ENCODE measurements around the gene STARD13. TPM values are rescaled to one million over a fixed set of nuclear protein-coding genes. Genes with fewer than 3 reads are reported as not detected.

The STARD13 gene
- total RNA-seq, 1 experiment from 2014 or later, result 1.2 TPM

DNA sequence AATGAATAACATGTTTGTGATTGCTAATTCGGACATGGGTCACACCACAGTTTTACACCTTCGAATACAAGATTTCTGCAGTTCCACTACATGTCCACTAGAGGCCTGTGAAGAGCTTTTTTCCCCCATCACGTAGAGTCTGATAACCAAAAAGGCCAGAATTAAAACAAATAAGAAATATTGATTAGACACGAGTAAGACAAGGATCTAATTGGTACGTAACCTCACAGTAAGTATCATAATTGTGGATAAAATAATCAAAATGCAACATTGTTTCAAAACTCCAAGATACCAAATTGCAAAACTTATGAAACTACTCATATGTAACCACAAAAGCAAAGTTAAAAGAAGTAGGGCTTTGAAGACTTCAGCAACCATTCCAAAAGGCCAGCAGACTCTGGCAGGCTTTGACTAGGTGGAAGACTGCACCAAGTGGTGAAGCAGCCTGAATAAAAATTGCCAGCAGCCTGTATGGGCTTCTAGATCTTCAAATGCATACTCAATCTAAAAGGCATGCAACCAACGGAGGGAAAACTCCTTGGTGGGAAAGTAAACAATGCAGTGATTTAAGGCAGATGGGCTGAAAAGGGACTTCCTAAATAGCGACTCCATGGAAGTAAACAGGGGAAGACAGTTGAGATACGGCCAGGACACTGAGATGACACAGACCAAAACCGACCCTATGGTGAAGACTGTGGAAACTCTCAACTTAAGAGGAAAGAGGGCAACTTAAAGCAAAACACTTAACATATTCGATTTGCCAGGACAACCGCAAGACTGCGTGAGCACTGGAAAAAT lies 56.7 kb downstream of the STARD13 start:
- Histone ChIP-seq H3K9ac (ENCODE audit: low read length) (no peak overlapping the region), H3K79me2 (ENCODE audit: low read length) (no peaks in the 10 kb centered on the region), H3K4me1 (ENCODE audit: low read length) (peaks cover 6% of the 10 kb centered on the region), H3K27ac (ENCODE audit: low read length) (no peak overlapping the region), H3K4me3 (ENCODE audit: low read length) (no peak overlapping the region), H4K20me1 (ENCODE audit: insufficient read depth, low read depth, low read length) (no peaks in the 10 kb centered on the region), H3K9me2 (replicated peaks; ENCODE audit: insufficient read depth, low read length) (no peaks in the 10 kb centered on the region), H3K4me2 (ENCODE audit: low read depth, low read length, poor library complexity, severe bottlenecking) (no peak overlapping the region), H3K36me3 (ENCODE audit: insufficient read depth, low read length) (no peaks in the 10 kb centered on the region), H2AFZ (ENCODE audit: low read length) (no peak overlapping the region), H3K27me3 (ENCODE audit: low read length) (no peaks in the 10 kb centered on the region), H3K9me3 (ENCODE audit: low read length) (no peaks in the 10 kb centered on the region)
- peak; percentile 78 for DNase-seq

DNA sequence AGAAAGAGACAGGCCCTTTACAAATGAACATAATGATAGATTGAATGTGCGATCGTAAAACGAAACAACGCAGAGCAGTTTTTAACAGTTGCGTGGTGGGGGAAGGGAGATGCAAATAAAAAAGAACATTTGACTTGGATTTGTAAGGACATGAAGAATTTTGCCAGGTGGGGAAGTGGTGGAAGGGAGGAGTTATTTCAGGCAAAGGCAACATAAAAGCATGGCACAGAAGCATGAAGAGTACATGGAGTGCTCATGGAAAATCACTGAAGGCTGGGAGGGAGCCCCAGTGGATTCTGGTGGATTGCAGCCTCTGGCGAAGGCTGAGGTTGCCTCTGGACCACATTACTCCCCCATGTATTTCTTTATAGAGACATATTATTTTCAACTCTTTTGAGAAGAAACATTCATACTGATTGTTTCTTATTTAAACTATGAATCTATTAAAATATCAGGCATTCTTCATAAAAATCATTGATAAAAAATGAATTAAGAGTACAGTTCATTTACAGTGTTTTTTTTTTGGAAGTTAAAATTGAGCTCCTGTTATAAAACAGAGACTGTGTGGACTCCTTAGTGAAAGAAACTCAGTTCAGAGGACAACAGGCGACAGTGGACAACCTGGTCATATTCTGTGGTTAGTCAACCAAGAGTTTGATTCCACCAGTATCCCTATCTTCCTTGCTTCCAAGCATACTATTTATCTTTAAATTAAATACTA lies 57.5 kb downstream of the STARD13 start:
- H3K27me3 ChIP-seq (ENCODE audit: low read length), result no peaks in the 10 kb centered on the region
- no peak overlapping the region for H3K4me2 ChIP-seq (ENCODE audit: low read depth, low read length, poor library complexity, severe bottlenecking)
- no peaks in the 10 kb centered on the region for H4K20me1 ChIP-seq (ENCODE audit: insufficient read depth, low read depth, low read length)
- H3K4me3 ChIP-seq (ENCODE audit: low read length), result no peak overlapping the region
- no peak overlapping the region for H3K27ac ChIP-seq (ENCODE audit: low read length)
- no peaks in the 10 kb centered on the region for H3K9me2 ChIP-seq (replicated peaks; ENCODE audit: insufficient read depth, low read length)
- no peak overlapping the region for H3K9ac ChIP-seq (ENCODE audit: low read length)
- no peaks in the 10 kb centered on the region for H3K36me3 ChIP-seq (ENCODE audit: insufficient read depth, low read length)
- H3K4me1 ChIP-seq (ENCODE audit: low read length), result peaks cover 6% of the 10 kb centered on the region
- H2AFZ ChIP-seq (ENCODE audit: low read length), result no peak overlapping the region
- no peak for DNase-seq
- H3K9me3 ChIP-seq (ENCODE audit: low read length), result no peaks in the 10 kb centered on the region
- no peaks in the 10 kb centered on the region for H3K79me2 ChIP-seq (ENCODE audit: low read length)

DNA sequence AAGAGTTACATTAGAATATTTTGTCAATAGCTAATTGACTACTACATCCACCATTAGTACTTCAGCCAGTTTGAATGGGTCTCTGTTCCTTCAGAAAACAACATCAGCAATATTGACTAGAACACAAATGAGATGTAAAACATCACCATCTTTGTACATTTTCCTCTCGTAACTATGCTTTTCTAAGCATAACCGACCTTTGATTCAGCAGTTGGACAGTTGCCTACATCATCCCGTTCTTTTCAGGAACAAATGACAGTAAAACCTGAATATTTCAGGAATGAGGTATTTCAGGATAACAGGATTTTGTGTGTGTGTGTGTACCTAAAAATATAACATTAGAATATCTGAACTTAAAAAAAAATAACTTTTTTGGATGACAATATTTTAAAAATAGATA lies 60.9 kb downstream of the STARD13 start:
- no peaks in the 10 kb centered on the region for H3K9me2 ChIP-seq (replicated peaks; ENCODE audit: insufficient read depth, low read length)
- no peaks in the 10 kb centered on the region for H4K20me1 ChIP-seq (ENCODE audit: insufficient read depth, low read depth, low read length)
- H3K9me3 ChIP-seq (ENCODE audit: low read length), result no peaks in the 10 kb centered on the region
- H3K27me3 ChIP-seq (ENCODE audit: low read length), result no peaks in the 10 kb centered on the region
- H3K27ac ChIP-seq (ENCODE audit: low read length), result no peak overlapping the region
- H2AFZ ChIP-seq (ENCODE audit: low read length), result no peak overlapping the region
- no peak for DNase-seq
- H3K79me2 ChIP-seq (ENCODE audit: low read length), result no peaks in the 10 kb centered on the region
- H3K9ac ChIP-seq (ENCODE audit: low read length), result no peak overlapping the region
- H3K4me1 ChIP-seq (ENCODE audit: low read length), result no peaks in the 10 kb centered on the region
- no peak overlapping the region for H3K4me3 ChIP-seq (ENCODE audit: low read length)
- no peaks in the 10 kb centered on the region for H3K36me3 ChIP-seq (ENCODE audit: insufficient read depth, low read length)
- no peak overlapping the region for H3K4me2 ChIP-seq (ENCODE audit: low read depth, low read length, poor library complexity, severe bottlenecking)

DNA sequence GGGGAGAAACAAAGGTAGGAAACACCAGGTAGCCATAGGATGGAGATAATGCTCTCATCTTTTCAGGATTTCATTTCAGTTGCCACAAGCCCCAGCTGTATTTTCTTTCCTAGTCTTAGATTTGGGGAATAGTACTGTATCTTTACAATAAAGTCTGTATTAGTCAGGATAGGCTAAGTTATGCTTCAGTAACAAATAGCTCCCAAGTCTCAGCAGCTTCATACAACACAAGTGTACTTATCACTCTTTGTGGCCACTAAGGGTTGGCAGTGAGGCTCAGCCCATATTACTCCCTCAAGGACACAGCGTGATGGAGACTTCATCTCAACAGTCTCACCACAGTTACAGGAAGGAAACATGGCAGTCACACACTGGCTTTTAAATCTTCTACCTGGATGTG lies 61.4 kb downstream of the STARD13 start:
- H3K79me2 ChIP-seq (ENCODE audit: low read length), result no peaks in the 10 kb centered on the region
- H3K4me2 ChIP-seq (ENCODE audit: low read depth, low read length, poor library complexity, severe bottlenecking), result no peak overlapping the region
- no peak overlapping the region for H3K4me3 ChIP-seq (ENCODE audit: low read length)
- no peaks in the 10 kb centered on the region for H3K4me1 ChIP-seq (ENCODE audit: low read length)
- H4K20me1 ChIP-seq (ENCODE audit: insufficient read depth, low read depth, low read length), result no peaks in the 10 kb centered on the region
- H3K27ac ChIP-seq (ENCODE audit: low read length), result no peak overlapping the region
- no peak overlapping the region for H3K9ac ChIP-seq (ENCODE audit: low read length)
- no peak overlapping the region for H2AFZ ChIP-seq (ENCODE audit: low read length)
- no peaks in the 10 kb centered on the region for H3K9me3 ChIP-seq (ENCODE audit: low read length)
- H3K9me2 ChIP-seq (replicated peaks; ENCODE audit: insufficient read depth, low read length), result no peaks in the 10 kb centered on the region
- no peaks in the 10 kb centered on the region for H3K27me3 ChIP-seq (ENCODE audit: low read length)
- no peaks in the 10 kb centered on the region for H3K36me3 ChIP-seq (ENCODE audit: insufficient read depth, low read length)
- DNase-seq, result no peak

DNA sequence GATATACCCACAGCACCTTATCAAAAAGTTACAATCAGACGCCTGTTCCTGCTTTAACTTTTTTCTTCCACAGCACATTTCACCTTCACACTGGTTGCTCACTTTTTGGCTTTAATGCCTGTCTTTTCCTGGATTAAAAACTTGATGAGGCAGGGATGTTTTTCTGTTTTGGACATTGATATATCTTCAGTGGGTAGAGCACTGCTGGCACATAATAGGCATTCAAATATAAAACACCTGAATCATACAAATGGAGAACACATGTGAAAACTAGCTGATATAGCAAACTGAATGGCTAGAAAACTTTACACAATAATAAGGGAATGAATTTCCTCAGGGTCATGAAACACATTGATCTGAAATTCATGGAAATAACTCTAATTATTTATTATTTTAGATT lies 65.6 kb downstream of the STARD13 start:
- H3K4me1 ChIP-seq (ENCODE audit: low read length), result no peaks in the 10 kb centered on the region
- H3K27me3 ChIP-seq (ENCODE audit: low read length), result no peaks in the 10 kb centered on the region
- H3K4me3 ChIP-seq (ENCODE audit: low read length), result no peak overlapping the region
- H2AFZ ChIP-seq (ENCODE audit: low read length), result no peak overlapping the region
- no peaks in the 10 kb centered on the region for H3K79me2 ChIP-seq (ENCODE audit: low read length)
- no peak overlapping the region for H3K9ac ChIP-seq (ENCODE audit: low read length)
- no peak overlapping the region for H3K27ac ChIP-seq (ENCODE audit: low read length)
- H4K20me1 ChIP-seq (ENCODE audit: insufficient read depth, low read depth, low read length), result no peaks in the 10 kb centered on the region
- H3K9me3 ChIP-seq (ENCODE audit: low read length), result no peaks in the 10 kb centered on the region
- no peak overlapping the region for H3K4me2 ChIP-seq (ENCODE audit: low read depth, low read length, poor library complexity, severe bottlenecking)
- no peaks in the 10 kb centered on the region for H3K9me2 ChIP-seq (replicated peaks; ENCODE audit: insufficient read depth, low read length)
- no peaks in the 10 kb centered on the region for H3K36me3 ChIP-seq (ENCODE audit: insufficient read depth, low read length)
- DNase-seq, result no peak

DNA sequence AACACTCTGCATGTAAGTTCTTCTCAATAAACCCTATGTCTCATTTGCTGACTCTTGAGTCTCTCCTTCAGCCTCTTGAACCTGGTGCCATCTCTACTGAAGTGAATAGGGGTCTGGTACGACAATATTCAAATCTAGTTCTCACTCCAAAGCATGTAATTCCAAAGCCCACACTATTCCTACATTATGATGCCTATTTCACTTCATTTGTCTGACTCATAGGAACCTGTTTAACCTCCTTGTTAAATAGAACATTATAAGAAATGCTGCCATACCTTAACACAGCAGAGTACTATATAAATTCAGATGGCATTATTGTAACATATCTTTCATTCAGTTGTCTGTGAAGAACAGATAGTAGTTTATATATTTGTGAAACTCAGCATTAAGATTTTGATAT lies 67.1 kb downstream of the STARD13 start:
- Histone ChIP-seq H3K79me2 (ENCODE audit: low read length) (no peaks in the 10 kb centered on the region), H3K4me1 (ENCODE audit: low read length) (no peaks in the 10 kb centered on the region), H3K36me3 (ENCODE audit: insufficient read depth, low read length) (no peaks in the 10 kb centered on the region), H3K9me2 (replicated peaks; ENCODE audit: insufficient read depth, low read length) (no peaks in the 10 kb centered on the region), H4K20me1 (ENCODE audit: insufficient read depth, low read depth, low read length) (no peaks in the 10 kb centered on the region), H3K9ac (ENCODE audit: low read length) (no peak overlapping the region), H3K4me3 (ENCODE audit: low read length) (no peak overlapping the region), H3K27me3 (ENCODE audit: low read length) (no peaks in the 10 kb centered on the region), H2AFZ (ENCODE audit: low read length) (no peak overlapping the region), H3K27ac (ENCODE audit: low read length) (no peak overlapping the region), H3K4me2 (ENCODE audit: low read depth, low read length, poor library complexity, severe bottlenecking) (no peak overlapping the region), H3K9me3 (ENCODE audit: low read length) (no peaks in the 10 kb centered on the region)
- no peak for DNase-seq

DNA sequence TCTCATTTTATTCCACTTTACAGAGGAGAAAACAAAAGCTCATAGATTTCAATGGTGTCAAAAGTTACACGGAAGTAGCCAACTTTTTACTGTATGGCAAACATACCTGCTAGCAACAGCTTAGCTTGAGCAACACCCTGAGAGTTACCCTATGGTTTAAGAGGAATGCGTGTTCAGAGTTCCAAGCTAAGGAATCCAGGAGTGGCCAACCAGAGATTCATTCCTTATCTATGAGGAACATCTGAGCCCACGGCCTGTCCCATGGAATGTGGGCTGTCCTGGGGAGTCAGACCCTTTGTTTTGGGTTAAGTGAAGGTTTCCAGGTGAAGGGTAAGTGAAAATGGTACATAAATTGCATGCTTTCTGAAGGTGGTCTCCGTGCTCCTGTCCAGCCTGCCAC lies 67.5 kb downstream of the STARD13 start:
- no peaks in the 10 kb centered on the region for H3K79me2 ChIP-seq (ENCODE audit: low read length)

DNA sequence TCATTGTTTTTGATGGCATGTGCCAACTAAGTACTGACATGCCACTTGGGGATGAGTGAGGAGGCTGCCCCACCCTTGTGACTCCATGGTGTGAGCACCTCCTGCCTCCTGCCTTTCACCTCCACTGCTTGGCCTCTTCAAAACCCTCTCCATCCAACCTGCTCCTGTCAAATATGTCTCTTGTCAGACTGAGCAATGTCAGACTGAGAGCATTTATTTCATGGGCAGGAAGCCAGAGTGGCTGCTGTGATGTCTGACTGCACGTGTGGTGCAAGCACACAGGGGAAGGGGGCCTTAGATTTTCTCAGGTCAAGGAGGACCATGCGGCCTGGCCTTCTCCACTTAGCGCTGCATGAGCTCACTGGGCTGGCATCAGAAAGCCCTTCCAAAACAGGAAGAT lies 68.3 kb downstream of the STARD13 start:
- Histone ChIP-seq H3K36me3 (ENCODE audit: insufficient read depth, low read length) (no peaks in the 10 kb centered on the region), H3K79me2 (ENCODE audit: low read length) (no peaks in the 10 kb centered on the region), H3K9me3 (ENCODE audit: low read length) (no peaks in the 10 kb centered on the region), H3K4me3 (ENCODE audit: low read length) (no peak overlapping the region), H3K4me1 (ENCODE audit: low read length) (no peaks in the 10 kb centered on the region), H3K4me2 (ENCODE audit: low read depth, low read length, poor library complexity, severe bottlenecking) (no peak overlapping the region), H3K9ac (ENCODE audit: low read length) (no peak overlapping the region), H3K27ac (ENCODE audit: low read length) (no peak overlapping the region), H2AFZ (ENCODE audit: low read length) (no peak overlapping the region), H4K20me1 (ENCODE audit: insufficient read depth, low read depth, low read length) (no peaks in the 10 kb centered on the region), H3K27me3 (ENCODE audit: low read length) (no peaks in the 10 kb centered on the region), H3K9me2 (replicated peaks; ENCODE audit: insufficient read depth, low read length) (no peaks in the 10 kb centered on the region)
- no peak for DNase-seq

More for the DNA sequence above, 67.5 kb downstream of the STARD13 start:
- Histone ChIP-seq H2AFZ (ENCODE audit: low read length) (no peak overlapping the region), H3K36me3 (ENCODE audit: insufficient read depth, low read length) (no peaks in the 10 kb centered on the region), H3K27me3 (ENCODE audit: low read length) (no peaks in the 10 kb centered on the region), H3K4me3 (ENCODE audit: low read length) (no peak overlapping the region), H3K4me1 (ENCODE audit: low read length) (no peaks in the 10 kb centered on the region), H3K9me3 (ENCODE audit: low read length) (no peaks in the 10 kb centered on the region), H4K20me1 (ENCODE audit: insufficient read depth, low read depth, low read length) (no peaks in the 10 kb centered on the region), H3K9ac (ENCODE audit: low read length) (no peak overlapping the region), H3K4me2 (ENCODE audit: low read depth, low read length, poor library complexity, severe bottlenecking) (no peak overlapping the region), H3K9me2 (replicated peaks; ENCODE audit: insufficient read depth, low read length) (no peaks in the 10 kb centered on the region), H3K27ac (ENCODE audit: low read length) (no peak overlapping the region)
- no peak for DNase-seq
